H1 (cell line): ENCODE results near the gene RCL1.

Source experiments
- EZH2 ChIP-seq: fragments of 200-600 bp; sonication (generic); IDR thresholded peaks from 2 replicates; pipeline ENCODE4 v1.7.1; 2012; ENCODE audit warnings: low read depth, mild to moderate bottlenecking, moderate library complexity, low read length, inconsistent platforms; ENCODE audit not compliant: severe bottlenecking
- POLR2A ChIP-seq, 2 experiments: IDR thresholded peaks; 1 replicate in 1 of 2; 2 replicates in 1 of 2; pipeline ENCODE4 v1.6.1; 2011; ENCODE audit warnings: low read depth in 2 of 2, low read length in 2 of 2, mild to moderate bottlenecking in 2 of 2; ENCODE audit errors: control extremely low read depth in 1 of 2
- TBP ChIP-seq: IDR thresholded peaks from 2 replicates; pipeline ENCODE4 v1.6.1; 2011; ENCODE audit warnings: low read depth, low read length, improper control_type of control experiment
- YY1 ChIP-seq: IDR thresholded peaks from 2 replicates; pipeline ENCODE4 v1.6.1; 2011; ENCODE audit warnings: low read depth, mild to moderate bottlenecking, low read length
- TF ChIP-seq, protein P1 (sequence below), 3 experiments: IDR thresholded peaks; 1 replicate in 2 of 3; 2 replicates in 1 of 3; pipeline versions ENCODE4 v1.5.1 to v1.6.1; 2011; ENCODE audit warnings: low read length in 3 of 3, mild to moderate bottlenecking in 3 of 3, inconsistent platforms in 2 of 3, low read depth in 1 of 3, moderate library complexity in 1 of 3; ENCODE audit not compliant: insufficient read depth in 1 of 3; ENCODE audit errors: control extremely low read depth in 1 of 3
- TF ChIP-seq, protein P2 (sequence below): IDR thresholded peaks from 2 replicates; pipeline ENCODE4 v1.6.1; 2011; ENCODE audit warnings: low read depth, mild to moderate bottlenecking, low read length; ENCODE audit not compliant: insufficient read depth

DNA sequence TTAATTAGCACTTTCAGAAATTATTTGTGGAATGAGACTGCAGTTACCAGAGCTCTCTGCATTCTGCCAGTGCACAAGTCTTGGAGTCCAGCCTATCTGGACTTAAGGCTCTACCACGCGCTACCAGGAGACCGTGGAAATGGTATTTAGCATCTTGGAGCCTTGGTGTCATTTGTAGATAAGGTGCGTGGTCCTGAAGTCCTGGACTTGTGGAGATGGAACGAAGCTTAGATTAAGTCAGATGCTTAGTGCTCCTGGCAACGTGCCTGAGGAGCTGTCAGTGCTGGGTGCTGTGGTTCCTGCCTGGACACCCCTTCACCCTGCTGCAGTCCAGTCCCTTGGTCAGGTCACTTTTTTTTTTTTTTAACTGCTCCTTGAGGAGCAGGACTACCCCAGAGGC, 59.7 kb downstream of the RCL1 start:
- TF ChIP-seq, protein P1, sequence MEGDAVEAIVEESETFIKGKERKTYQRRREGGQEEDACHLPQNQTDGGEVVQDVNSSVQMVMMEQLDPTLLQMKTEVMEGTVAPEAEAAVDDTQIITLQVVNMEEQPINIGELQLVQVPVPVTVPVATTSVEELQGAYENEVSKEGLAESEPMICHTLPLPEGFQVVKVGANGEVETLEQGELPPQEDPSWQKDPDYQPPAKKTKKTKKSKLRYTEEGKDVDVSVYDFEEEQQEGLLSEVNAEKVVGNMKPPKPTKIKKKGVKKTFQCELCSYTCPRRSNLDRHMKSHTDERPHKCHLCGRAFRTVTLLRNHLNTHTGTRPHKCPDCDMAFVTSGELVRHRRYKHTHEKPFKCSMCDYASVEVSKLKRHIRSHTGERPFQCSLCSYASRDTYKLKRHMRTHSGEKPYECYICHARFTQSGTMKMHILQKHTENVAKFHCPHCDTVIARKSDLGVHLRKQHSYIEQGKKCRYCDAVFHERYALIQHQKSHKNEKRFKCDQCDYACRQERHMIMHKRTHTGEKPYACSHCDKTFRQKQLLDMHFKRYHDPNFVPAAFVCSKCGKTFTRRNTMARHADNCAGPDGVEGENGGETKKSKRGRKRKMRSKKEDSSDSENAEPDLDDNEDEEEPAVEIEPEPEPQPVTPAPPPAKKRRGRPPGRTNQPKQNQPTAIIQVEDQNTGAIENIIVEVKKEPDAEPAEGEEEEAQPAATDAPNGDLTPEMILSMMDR (IDR thresholded peaks at IDR 0.05; ENCODE audit: control extremely low read depth in 1 of 3, insufficient read depth in 1 of 3, low read depth in 1 of 3, low read length in 3 of 3) = no peak
- TF ChIP-seq YY1 (no peak), TBP (no peak), EZH2 (no peak), POLR2A (IDR thresholded peaks at IDR 0.05; ENCODE audit: control extremely low read depth in 1 of 2, low read depth in 2 of 2, low read length in 2 of 2) (no peak)
- TF ChIP-seq, protein P2, sequence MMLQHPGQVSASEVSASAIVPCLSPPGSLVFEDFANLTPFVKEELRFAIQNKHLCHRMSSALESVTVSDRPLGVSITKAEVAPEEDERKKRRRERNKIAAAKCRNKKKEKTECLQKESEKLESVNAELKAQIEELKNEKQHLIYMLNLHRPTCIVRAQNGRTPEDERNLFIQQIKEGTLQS = no peak
